ENCODE results near the gene AK8.

- no peak for TF ChIP-seq POLR2AphosphoS5 (IDR thresholded peaks at IDR 0.05)
- TF ChIP-seq CTCF (IDR thresholded peaks at IDR 0.05): no peak
Observed at GRCh38 chr9:132834343-132834742, 43.7 kb downstream of the AK8 start.

Data from transverse colon (tissue), 4 donors.